Stimulated activated memory B cell treated with anti-CD40 and anti-IgM and Interleukin-4, amounts not matched to agents 10 μg/mL and 1 μg/mL and 100 μg/mL, for 72 hours (primary cell): Measurements from ENCODE around the gene MAST1.
A peak's percentile ranks its signal among the peaks of the same experiment; 100 is the strongest.

Experiments used
- ATAC-seq: fragments of 150-1000 bp; cut with Tn5 transposase; 2 replicates; pipeline ENCODE4 v1.10.0; 2021
- H3K27ac Mint-ChIP-seq: one replicate; pipeline ENCODE4 v1.8.0; 2022; ENCODE audit warnings: mild to moderate bottlenecking, mixed read lengths
- H3K27me3 Mint-ChIP-seq: one replicate; pipeline ENCODE4 v1.8.0; 2022; ENCODE audit warnings: mixed read lengths
- H3K36me3 Mint-ChIP-seq: one replicate; pipeline ENCODE4 v1.8.0; 2022; ENCODE audit warnings: mixed read lengths
- H3K4me1 Mint-ChIP-seq: one replicate; pipeline ENCODE4 v1.8.0; 2022; ENCODE audit warnings: mixed read lengths
- H3K4me3 Mint-ChIP-seq: one replicate; pipeline ENCODE4 v1.8.0; 2022; ENCODE audit warnings: mild to moderate bottlenecking, moderate library complexity, mixed read lengths
- H3K9me3 Mint-ChIP-seq: one replicate; pipeline ENCODE4 v1.8.0; 2022; ENCODE audit warnings: mixed read lengths

Gene MAST1

GRCh38 chr19:12868540-12869112 is 30.3 kb downstream of the MAST1 start:
- Mint-ChIP-seq H3K4me1 (peaks cover 12% of the 10 kb centered on the region), H3K4me3 (no peak overlapping the region), H3K27me3 (peaks cover 23% of the 10 kb centered on the region), H3K9me3 (peaks cover 8% of the 10 kb centered on the region), H3K27ac (no peak overlapping the region), H3K36me3 (peaks cover 17% of the 10 kb centered on the region)
- no peak for ATAC-seq

DNA sequence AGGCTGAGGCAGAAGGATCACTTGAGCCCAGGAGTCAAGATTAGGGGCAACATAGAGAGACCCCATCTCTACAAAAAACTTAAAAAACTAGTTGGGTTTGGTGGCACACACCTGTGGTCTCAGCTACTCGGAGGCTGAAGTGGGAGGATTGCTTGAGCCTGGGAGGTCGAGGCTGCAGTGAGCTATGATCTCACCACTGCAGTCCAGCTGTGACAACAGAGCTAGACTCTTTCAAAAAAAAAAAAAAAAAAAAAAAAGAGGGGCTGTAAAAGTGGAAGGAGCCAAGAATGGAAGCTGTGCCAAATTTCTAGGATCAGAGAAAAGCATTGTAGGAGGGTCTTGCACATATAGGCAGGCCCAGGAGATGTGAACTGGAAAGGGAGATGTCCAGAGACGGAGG is 33.4 kb downstream of the MAST1 start:
- Mint-ChIP-seq H3K27me3 (peaks cover 4% of the 10 kb centered on the region), H3K4me3 (no peak overlapping the region), H3K4me1 (peaks cover 8% of the 10 kb centered on the region)

DNA sequence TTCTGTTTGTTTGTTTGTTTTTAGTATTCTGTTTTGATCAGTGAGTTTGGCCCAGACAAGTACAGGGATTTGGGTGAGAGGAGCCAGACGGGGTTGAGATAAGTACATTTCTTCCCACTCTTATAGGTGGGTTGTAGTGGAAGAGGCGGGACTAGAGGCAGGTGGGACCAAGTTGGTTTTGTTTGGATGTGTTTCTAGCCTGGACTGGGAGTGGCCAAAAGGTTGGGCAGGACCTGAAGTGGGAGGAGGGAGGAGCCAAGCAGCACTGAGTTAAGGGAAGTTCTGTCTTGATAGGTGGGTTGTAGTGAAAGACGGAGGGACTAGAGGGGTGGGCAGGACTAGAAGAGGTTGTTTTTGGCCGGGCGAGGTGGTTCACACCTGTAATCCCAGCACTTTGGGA is 33.9 kb downstream of the MAST1 start:
- peaks cover 8% of the 10 kb centered on the region for H3K9me3 Mint-ChIP-seq
- peaks cover 3% of the 10 kb centered on the region for H3K4me1 Mint-ChIP-seq

More for the DNA sequence above, 33.4 kb downstream of the MAST1 start:
- no peak for ATAC-seq
- H3K27ac Mint-ChIP-seq, result no peak overlapping the region
- H3K9me3 Mint-ChIP-seq, result peaks cover 8% of the 10 kb centered on the region
- H3K36me3 Mint-ChIP-seq, result peaks cover 38% of the 10 kb centered on the region

GRCh38 chr19:12872941-12873890 is 34.9 kb downstream of the MAST1 start:
- H3K36me3 Mint-ChIP-seq, result peaks cover 44% of the 10 kb centered on the region
- H3K27ac Mint-ChIP-seq, result peak overlapping the region; percentile 57
- no peaks in the 10 kb centered on the region for H3K27me3 Mint-ChIP-seq
- H3K4me1 Mint-ChIP-seq, result peaks cover under 1% of the 10 kb centered on the region
- peaks cover 8% of the 10 kb centered on the region for H3K9me3 Mint-ChIP-seq
- ATAC-seq, result peak; percentile 61
- peak overlapping the region; percentile 53 for H3K4me3 Mint-ChIP-seq

More for the DNA sequence above, 33.9 kb downstream of the MAST1 start:
- Mint-ChIP-seq H3K4me3 (no peak overlapping the region), H3K27me3 (no peaks in the 10 kb centered on the region), H3K27ac (no peak overlapping the region), H3K36me3 (peaks cover 40% of the 10 kb centered on the region)
- ATAC-seq, result no peak

DNA sequence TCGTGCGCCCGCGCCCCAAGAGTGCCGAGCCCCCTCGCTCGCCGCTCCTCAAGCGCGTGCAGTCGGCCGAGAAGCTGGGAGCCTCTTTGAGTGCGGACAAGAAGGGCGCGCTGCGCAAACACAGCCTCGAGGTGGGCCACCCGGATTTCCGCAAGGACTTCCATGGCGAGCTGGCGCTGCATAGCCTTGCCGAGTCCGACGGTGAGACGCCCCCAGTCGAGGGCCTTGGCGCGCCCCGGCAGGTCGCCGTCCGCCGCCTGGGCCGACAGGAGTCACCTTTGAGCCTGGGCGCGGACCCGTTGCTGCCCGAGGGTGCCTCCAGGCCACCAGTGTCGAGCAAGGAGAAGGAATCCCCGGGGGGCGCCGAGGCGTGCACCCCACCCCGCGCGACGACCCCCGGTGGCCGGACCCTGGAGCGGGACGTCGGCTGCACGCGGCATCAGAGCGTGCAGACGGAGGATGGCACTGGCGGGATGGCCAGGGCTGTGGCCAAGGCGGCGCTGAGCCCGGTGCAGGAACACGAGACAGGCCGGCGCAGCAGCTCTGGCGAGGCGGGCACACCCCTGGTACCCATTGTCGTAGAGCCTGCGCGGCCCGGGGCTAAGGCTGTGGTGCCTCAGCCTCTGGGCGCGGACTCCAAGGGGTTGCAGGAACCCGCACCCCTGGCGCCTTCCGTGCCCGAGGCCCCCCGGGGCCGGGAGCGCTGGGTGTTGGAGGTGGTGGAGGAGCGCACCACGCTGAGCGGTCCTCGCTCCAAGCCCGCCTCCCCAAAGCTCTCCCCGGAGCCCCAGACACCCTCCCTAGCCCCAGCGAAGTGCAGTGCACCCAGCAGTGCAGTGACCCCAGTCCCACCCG is 35.8 kb downstream of the MAST1 start:
- peak; percentile 5 for ATAC-seq
- no peak overlapping the region for H3K4me3 Mint-ChIP-seq
- H3K9me3 Mint-ChIP-seq, result peaks cover 8% of the 10 kb centered on the region
- H3K36me3 Mint-ChIP-seq, result peaks cover 51% of the 10 kb centered on the region
- H3K4me1 Mint-ChIP-seq, result peaks cover 8% of the 10 kb centered on the region
- no peaks in the 10 kb centered on the region for H3K27me3 Mint-ChIP-seq
- H3K27ac Mint-ChIP-seq, result peak overlapping the region; percentile 57

- Mint-ChIP-seq H3K36me3 (peaks cover 51% of the 10 kb centered on the region), H3K4me3 (no peak overlapping the region), H3K27me3 (no peaks in the 10 kb centered on the region), H3K4me1 (peaks cover 15% of the 10 kb centered on the region), H3K9me3 (peaks cover 8% of the 10 kb centered on the region), H3K27ac (no peak overlapping the region)
- ATAC-seq, result no peak
Observed at GRCh38 chr19:12875086-12875485, 36.8 kb downstream of the MAST1 start.

GRCh38 chr19:12880551-12881171 is 42.3 kb downstream of the MAST1 start:
- ATAC-seq, result peak; percentile 51
- H3K9me3 Mint-ChIP-seq, result no peaks in the 10 kb centered on the region
- H3K4me3 Mint-ChIP-seq, result peak overlapping the region; percentile 92
- no peaks in the 10 kb centered on the region for H3K27me3 Mint-ChIP-seq
- H3K36me3 Mint-ChIP-seq, result peaks cover 23% of the 10 kb centered on the region
- peaks cover 49% of the 10 kb centered on the region for H3K4me1 Mint-ChIP-seq
- peak overlapping the region; percentile 99 for H3K27ac Mint-ChIP-seq

- peak within 1 kb of the TSS; percentile 92 for H3K4me3 Mint-ChIP-seq
- no peaks in the 10 kb centered on the region for H3K9me3 Mint-ChIP-seq
- peaks cover 49% of the 10 kb centered on the region for H3K4me1 Mint-ChIP-seq
- no peaks in the 10 kb centered on the region for H3K27me3 Mint-ChIP-seq
- H3K27ac Mint-ChIP-seq, result peak within 1 kb of the TSS; percentile 99
- ATAC-seq, result peak; percentile 93
- H3K36me3 Mint-ChIP-seq, result peaks cover 17% of the 10 kb centered on the region
Observed at GRCh38 chr19:12881172-12881808, 43.0 kb downstream of the MAST1 start, which contains the start of gene DNASE2. TSS of gene DNASE2 (minus strand) at chr19:12881449. CDS start at chr19:12881375, 74 bp downstream.

- peak overlapping the region; percentile 99 for H3K27ac Mint-ChIP-seq
- H3K4me3 Mint-ChIP-seq, result peak overlapping the region; percentile 92
- H3K36me3 Mint-ChIP-seq, result peaks cover 11% of the 10 kb centered on the region
- H3K9me3 Mint-ChIP-seq, result no peaks in the 10 kb centered on the region
- ATAC-seq, result no peak
- no peaks in the 10 kb centered on the region for H3K27me3 Mint-ChIP-seq
- peaks cover 49% of the 10 kb centered on the region for H3K4me1 Mint-ChIP-seq
Observed at GRCh38 chr19:12882589-12882988, 44.3 kb downstream of the MAST1 start.

DNA sequence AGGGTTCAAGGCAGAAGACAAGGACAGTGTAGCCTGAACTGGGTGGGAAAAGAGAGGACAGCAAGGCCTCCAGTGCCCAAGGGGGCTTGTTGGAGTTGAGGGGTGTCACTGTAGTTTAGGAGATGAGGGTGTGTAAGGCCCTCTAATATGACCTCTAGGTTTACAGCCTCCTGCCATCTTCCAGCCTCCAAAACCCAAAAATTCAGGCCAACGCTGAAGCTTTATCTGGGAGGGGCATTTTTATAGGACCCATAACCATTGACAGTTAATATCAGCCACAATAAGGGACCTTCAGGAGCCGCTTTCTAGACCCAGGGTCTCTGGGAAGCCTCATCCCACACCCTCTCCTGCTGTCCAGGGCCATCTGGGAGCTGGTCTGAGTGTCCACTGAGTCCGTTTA is 45.9 kb downstream of the MAST1 start:
- no peak overlapping the region for H3K27ac Mint-ChIP-seq
- H3K4me3 Mint-ChIP-seq, result no peak overlapping the region
- ATAC-seq, result no peak
- no peaks in the 10 kb centered on the region for H3K27me3 Mint-ChIP-seq
- H3K4me1 Mint-ChIP-seq, result peaks cover 41% of the 10 kb centered on the region
- H3K9me3 Mint-ChIP-seq, result no peaks in the 10 kb centered on the region
- no peaks in the 10 kb centered on the region for H3K36me3 Mint-ChIP-seq

- ATAC-seq, result no peak
- H3K4me1 Mint-ChIP-seq, result peaks cover 39% of the 10 kb centered on the region
- H3K4me3 Mint-ChIP-seq, result peak overlapping the region; percentile 82
- H3K9me3 Mint-ChIP-seq, result no peaks in the 10 kb centered on the region
- H3K36me3 Mint-ChIP-seq, result no peaks in the 10 kb centered on the region
- H3K27ac Mint-ChIP-seq, result peak overlapping the region; percentile 71
- H3K27me3 Mint-ChIP-seq, result no peaks in the 10 kb centered on the region
Observed at GRCh38 chr19:12884627-12884925, 46.3 kb downstream of the MAST1 start.

- peak; percentile 69 for ATAC-seq
- H3K4me3 Mint-ChIP-seq, result peak overlapping the region; percentile 82
- no peaks in the 10 kb centered on the region for H3K9me3 Mint-ChIP-seq
- H3K36me3 Mint-ChIP-seq, result no peaks in the 10 kb centered on the region
- peaks cover 34% of the 10 kb centered on the region for H3K4me1 Mint-ChIP-seq
- peak overlapping the region; percentile 71 for H3K27ac Mint-ChIP-seq
- no peaks in the 10 kb centered on the region for H3K27me3 Mint-ChIP-seq
Observed at GRCh38 chr19:12884926-12885748, 46.8 kb downstream of the MAST1 start.

GRCh38 chr19:12885749-12886650 is 47.7 kb downstream of the MAST1 start:
- H3K9me3 Mint-ChIP-seq, result no peaks in the 10 kb centered on the region
- peak overlapping the region; percentile 44 for H3K4me3 Mint-ChIP-seq
- H3K36me3 Mint-ChIP-seq, result no peaks in the 10 kb centered on the region
- peak; percentile 2 for ATAC-seq
- no peaks in the 10 kb centered on the region for H3K27me3 Mint-ChIP-seq
- H3K4me1 Mint-ChIP-seq, result peaks cover 34% of the 10 kb centered on the region
- peak overlapping the region; percentile 71 for H3K27ac Mint-ChIP-seq
